Measurements from ENCODE around the gene ASAP2. TPM values are rescaled to one million over a fixed set of nuclear protein-coding genes. Genes with fewer than 3 reads are reported as not detected.

Gene ASAP2
- total and polyA plus RNA-seq, 9 of the 15 experiments (the other 6 are each of a cell fraction or from before 2014, with no cell fraction given), result 0.06 to 4.3 (median 3.1) TPM

GRCh38 chr2:9344434-9344833 lies 137.8 kb downstream of the ASAP2 start:
- BruUV-seq (replicated peaks), result no TSS peak
- 32% methylated on average over 10 of the region's 10 CpGs for WGBS (ENCODE audit: insufficient coverage, low coverage, missing lambda C conversion rate)
- intact Hi-C loops (cut with micrococcal nuclease) (no loop called here), in situ Hi-C loops (cut with MboI) (no loop called here)
- CTCF ChIA-PET (ENCODE audit: low intra/inter-chr PET ratio), result no interaction called here
- H3K4me1 ChIP-seq (replicated peaks in 1 of 2; ENCODE audit: control insufficient read depth in 2 of 2, insufficient read depth in 2 of 2, low read length in 2 of 2), result peaks cover 0 to 3% of the 10 kb centered on the region in 2 experiments; a peak in 1 of 5 replicates
- ATAC-seq (peak; percentile 65), DNase-seq (ENCODE audit: extremely low read depth in 1 of 4, low spot score in 3 of 4) (peak in 1 of 4 experiments; percentile 18), FAIRE-seq (no peak)
- no peaks in the 10 kb centered on the region for H3K9me1 ChIP-seq (ENCODE audit: control insufficient read depth, insufficient read depth, low read length)
- H4K20me1 ChIP-seq (replicated peaks; ENCODE audit: control insufficient read depth, insufficient read depth, low read length), result no peaks in the 10 kb centered on the region; the same call in 1 of the 2 replicates
- H3K9ac ChIP-seq (ENCODE audit: insufficient read depth in 1 of 2, low read depth in 2 of 2, low read length in 2 of 2), result no peak overlapping the region
- no peaks in the 10 kb centered on the region for H3K9me3 ChIP-seq (replicated peaks; ENCODE audit: control insufficient read depth, insufficient read depth, low read depth, low read length)
- TF ChIP-seq ZFP1 (CRISPR knock-in tag; IDR thresholded peaks at IDR 0.05), result no peak
- TF ChIP-seq PKNOX1 (IDR thresholded peaks at IDR 0.05), result peak; percentile 62
- no peak for TF ChIP-seq U2AF2 (optimal IDR thresholded peaks at IDR 0.05; ENCODE audit: low read depth, low read length)
- TF ChIP-seq ZNF592 (IDR thresholded peaks at IDR 0.05), result no peak
- H3K4me2 ChIP-seq (ENCODE audit: insufficient read depth, low read length), result 0 out of 2 replicates have a peak overlapping the region, but pooled peaks have one; percentile 21
- no peak overlapping the region for H3K4me3 ChIP-seq
- peaks cover 0 to 2% of the 10 kb centered on the region in 2 experiments; a peak in 2 of 5 replicates for H3K27me3 ChIP-seq (ENCODE audit: control insufficient read depth in 2 of 2, insufficient read depth in 2 of 2, low read length in 2 of 2)
- POLR2A ChIA-PET, result interaction anchor here (0.8 to 0.9 kb wide), 2 partner anchors 37 to 199 kb away, joined by 3 to 4 read pairs; no protein-coding TSS in a partner anchor
- H3K79me2 ChIP-seq (ENCODE audit: control insufficient read depth, insufficient read depth, low read length), result no peaks in the 10 kb centered on the region
- H3K27ac ChIP-seq (ENCODE audit: extremely low read depth, low read depth, low read length), result no peak overlapping the region
- peak overlapping the region; percentile 3; the same call in 1 of the 2 replicates for H2AFZ ChIP-seq (ENCODE audit: low read depth, low read length)
- H3K36me3 ChIP-seq (ENCODE audit: control insufficient read depth, insufficient read depth, low read length), result no peaks in the 10 kb centered on the region; the same call in 2 of the 3 replicates
